ENCODE data around the gene ENTREP3.
"Not testable (repeated sequence)": the region's sequence is repeated elsewhere in the genome, so short reads cannot be mapped to it uniquely, and the experiment has no call there.

ENTREP3 gene, protein sequence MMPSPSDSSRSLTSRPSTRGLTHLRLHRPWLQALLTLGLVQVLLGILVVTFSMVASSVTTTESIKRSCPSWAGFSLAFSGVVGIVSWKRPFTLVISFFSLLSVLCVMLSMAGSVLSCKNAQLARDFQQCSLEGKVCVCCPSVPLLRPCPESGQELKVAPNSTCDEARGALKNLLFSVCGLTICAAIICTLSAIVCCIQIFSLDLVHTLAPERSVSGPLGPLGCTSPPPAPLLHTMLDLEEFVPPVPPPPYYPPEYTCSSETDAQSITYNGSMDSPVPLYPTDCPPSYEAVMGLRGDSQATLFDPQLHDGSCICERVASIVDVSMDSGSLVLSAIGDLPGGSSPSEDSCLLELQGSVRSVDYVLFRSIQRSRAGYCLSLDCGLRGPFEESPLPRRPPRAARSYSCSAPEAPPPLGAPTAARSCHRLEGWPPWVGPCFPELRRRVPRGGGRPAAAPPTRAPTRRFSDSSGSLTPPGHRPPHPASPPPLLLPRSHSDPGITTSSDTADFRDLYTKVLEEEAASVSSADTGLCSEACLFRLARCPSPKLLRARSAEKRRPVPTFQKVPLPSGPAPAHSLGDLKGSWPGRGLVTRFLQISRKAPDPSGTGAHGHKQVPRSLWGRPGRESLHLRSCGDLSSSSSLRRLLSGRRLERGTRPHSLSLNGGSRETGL

DNA sequence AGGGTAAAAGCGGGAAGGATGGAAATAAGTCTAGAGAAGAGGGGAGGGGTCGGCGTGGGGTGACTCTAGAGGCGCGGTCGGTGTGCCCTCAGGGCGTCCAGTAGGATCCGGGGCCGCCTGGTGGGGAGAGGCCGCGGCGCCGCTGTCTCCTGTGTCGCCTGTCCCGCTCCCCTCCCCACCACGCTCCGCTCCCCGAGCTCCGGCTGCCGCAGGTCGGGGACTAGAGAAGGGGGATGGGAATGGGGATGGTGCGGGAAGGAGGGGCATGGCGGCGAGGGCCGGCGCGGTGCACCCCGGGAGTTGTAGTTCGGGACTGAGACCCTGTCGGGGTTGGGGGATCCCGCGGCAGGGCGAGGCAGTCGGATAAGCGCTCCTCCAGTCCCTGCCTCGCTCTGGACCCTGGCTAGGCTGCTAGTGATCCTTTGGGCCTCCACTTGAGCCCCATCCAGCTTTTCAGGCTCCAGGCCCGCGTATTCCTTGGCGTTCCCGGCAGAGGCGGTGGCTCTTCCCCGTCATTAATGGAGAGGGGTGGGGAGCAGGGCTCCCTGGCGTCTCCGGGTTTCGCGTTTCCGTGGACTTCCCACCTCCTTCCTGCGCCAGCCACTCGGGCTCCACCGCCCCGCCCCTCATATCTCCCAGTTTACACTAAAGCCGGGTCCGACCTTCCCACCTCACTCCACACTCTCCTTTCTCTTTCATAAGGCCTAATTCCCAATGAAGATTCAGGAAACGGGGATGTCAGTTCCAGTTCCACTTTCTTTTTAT is at the start of gene ENTREP3:
TSS of gene ENTREP3 (minus strand) at position 241 of the 765 bp plus-strand sequence. CDS start 606 bp downstream, outside the sequence.
- peak; percentile 62 to 76 for DNase-seq

DNA sequence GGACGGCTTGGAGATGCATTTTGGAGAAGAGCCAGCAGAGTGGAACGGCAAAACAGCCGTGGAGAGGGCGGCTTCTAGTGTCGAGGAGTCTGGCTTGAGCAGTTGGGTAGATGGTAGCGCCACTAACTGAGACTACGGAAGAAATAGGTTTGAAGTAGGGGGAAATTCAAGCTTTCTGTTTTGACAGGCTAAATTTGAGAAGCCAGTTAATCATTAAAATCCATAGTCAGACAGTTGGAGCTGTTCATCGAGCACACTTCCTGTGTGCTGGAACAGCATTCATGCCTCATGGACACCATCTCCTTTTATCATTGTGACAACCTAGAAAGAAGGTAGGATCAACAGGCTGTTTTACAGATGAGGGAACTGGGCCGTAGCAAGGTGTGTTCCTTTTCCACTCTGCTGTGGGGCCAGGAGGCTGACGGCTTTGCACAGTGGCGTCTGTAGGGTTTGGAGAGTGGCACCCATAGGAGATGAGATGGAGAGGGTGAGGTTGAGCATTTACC is 49.3 kb upstream of the ENTREP3 start:
- DNase-seq = no peak

DNA sequence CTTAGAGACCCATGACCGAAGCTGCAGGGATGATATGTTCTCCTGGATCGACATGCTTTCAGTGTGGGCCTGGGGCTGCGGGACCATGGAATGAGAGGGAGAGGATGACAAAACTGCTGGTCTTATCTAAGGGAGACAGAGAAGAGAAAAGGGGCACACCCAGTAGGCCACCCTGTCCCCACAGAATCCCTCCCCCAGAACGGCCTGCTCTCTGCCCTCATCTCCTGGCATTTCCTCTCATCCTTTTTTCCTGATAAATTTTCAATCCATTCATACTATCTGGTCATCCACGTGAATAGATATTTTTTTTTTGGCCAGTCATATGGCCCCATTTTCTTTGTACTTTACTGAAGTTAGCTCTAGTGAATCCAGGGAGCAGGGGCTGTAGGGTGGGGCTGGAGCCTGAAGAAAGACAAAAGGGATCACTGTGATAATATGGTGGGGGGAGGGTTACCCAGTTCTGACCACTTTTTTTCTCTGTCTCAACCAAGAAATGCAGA is 46.1 kb upstream of the ENTREP3 start, which contains the start of gene PKLR:
TSS of gene PKLR (minus strand) at position 97 of the 500 bp plus-strand sequence. CDS start at position 54, 43 bp downstream.
- DNase-seq = no peak

DNA sequence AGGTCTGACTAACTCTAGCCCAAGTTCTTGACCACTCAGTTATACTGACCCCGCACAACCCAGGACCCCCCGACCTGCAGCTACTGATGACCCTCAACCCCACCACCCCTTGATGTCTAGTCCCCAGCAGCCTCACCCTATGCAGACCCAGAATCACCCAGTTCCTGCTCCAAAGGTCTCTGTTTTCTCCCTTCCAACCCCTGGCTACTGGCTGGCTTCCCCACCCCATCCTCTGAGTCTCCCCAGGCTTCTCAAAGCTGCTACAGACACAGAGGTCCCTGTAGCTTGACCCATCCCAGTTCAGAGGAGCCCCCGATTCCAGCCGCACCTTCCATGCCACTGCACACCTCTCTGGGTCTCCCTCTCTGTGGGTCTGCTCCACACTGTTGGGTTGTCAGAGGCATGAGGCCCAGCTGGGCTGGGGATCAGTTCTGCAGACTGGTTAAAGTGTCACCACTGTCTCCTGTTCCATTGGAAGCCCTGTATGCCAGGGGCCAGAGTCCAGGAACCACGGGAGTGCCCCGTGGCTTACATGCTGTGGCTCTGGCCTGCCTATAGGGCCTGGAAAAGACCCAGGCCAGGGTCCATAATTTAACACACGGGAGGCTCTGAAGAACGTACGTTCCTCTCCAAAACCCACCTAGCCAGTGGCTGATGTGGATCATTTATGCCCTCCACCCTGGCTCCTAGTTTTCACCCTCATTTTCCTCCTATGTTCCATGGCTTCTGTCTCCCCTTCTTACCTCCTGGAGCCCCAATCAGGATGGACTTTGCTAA is 45.5 kb upstream of the ENTREP3 start:
- DNase-seq = no peak

DNA sequence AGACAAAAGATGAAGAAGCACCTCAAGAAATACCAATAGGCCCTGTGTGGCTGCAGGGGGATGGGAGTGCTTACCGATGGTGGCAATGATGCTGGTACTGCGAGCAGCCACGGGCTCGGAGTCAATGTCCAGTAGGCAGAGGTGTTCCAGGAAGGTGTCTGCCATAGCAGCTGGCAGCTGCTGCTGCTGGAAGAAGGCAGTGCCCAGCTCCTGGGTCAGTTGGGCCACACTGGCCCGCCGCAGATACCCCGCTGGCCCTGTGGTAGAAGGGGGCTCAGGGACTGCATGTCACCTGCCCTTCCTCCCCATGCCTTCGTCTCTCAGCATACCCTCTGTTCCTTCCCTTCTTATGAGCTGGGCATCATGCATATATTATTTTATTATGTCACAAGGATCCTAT is 44.7 kb upstream of the ENTREP3 start:
- no peak for DNase-seq

DNA sequence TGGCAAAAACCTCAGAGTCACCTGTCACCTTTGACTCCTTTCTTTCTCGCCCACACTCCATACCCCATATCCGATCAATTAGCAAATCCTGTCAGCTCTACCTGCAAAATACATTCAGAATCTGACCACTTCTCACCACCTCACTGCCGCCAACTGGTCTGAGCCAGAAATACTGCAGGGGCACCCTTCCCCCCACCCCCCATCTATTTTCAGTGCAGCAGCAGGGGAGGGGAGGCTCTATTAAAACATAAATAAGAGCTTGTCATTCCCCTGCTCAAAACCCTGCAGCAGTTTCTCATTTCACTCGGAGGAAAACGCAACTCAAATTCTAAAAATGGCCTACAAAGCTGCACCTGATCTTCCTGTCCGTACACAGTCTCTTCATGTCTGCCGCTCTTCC is 42.1 kb upstream of the ENTREP3 start:
- DNase-seq = no peak

DNA sequence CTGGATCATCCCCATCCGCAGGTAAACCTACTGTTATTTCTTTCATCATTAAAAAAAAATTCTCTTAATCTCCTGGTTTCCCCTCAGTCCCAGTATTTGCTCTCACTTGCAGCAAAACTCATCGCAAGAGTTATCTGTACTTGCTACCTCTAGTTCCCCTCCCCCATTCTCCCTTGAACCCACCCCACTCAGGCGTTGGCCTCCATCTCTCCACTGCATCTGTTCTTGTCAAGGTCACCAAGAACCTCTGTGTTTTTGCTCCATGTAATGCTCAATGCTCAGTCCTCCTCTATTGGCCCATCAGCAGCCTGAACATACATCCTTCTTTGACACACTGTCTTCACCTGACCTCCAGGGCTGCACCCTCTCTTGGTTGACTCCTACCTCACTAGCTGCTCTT is 41.4 kb upstream of the ENTREP3 start:
- DNase-seq = no peak

DNA sequence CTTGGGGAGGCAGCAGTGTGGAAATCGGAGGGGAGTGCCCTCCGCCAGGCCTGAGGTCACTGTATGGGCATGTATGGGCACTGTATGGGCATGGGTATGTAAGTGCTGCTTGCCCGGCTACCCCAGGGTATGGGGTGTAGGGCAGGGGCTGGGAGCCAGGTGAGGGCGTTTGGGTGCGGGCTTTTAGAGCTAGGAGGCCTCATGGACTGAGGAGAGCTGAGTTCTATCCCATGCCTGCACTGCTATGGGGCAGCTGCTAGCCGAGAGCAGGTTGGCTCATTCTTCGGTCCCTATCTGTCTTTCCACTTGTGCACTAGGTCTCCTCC is 40.6 kb upstream of the ENTREP3 start:
- no peak for DNase-seq

DNA sequence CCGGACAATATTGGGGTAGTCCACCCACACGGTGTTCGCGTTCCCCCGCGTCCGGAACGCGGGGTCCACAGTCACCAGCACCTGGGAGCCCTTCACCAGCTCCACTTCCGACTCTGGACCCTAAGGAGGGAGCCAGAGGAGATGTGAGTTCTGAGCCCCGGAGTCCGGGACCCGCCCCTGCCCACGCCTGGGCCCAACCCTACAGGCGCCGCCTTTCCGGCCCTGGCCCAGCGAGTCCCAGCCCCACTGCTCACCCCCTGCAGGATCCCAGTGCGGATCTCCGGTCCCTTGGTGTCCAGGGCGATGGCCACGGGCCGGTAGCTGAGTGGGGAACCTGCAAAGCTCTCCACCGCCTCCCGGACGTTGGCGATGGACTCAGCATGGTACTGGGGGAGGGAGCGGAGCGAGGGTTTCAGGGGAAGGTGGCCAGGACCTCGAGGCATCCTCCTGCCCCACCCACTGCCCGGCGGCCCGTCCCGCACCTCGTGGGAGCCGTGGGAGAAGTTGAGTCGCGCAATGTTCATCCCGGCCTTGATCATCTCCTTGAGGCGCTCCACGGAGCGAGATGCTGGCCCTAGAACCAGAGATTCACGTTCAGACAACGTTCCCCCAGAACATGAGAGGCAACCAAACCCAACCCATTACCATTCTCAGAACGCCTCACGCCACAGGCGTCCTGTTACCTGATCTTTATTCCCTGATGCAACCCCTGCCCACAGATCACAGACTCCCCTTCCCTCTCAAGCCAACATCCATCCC is 40.1 kb upstream of the ENTREP3 start:
- DNase-seq = no peak

DNA sequence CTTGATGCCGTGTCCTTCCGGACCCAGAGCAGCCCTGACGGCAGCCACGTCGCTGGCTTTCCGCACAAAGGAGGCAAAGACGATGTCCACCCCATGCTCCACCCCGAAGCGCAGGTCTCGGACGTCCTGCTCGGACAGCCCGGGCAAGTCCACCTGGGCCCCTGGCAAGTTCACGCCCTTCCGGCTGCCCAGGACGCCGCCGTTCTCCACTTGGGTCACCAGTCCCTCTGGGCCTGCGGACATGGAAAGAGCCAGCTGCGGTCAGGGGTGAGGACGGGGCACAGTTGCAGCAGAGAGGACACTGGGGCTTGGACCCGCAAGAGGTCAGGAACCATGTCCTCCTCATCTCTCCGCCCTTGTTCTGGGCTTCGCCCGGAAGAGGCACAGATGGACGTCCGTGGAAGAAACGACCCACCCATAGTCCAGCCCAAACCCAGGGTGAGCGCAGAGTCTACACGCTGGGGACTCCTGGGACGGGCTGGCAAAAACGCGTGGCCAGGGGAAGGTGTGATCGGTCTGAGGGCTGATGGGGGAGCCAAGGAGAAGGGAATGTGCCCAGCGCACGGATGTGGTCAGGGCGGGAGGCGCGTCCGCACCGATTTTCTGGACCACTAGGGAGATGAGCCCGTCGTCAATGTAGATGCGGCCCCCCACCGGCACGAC is 39.4 kb upstream of the ENTREP3 start:
- no peak for DNase-seq

DNA sequence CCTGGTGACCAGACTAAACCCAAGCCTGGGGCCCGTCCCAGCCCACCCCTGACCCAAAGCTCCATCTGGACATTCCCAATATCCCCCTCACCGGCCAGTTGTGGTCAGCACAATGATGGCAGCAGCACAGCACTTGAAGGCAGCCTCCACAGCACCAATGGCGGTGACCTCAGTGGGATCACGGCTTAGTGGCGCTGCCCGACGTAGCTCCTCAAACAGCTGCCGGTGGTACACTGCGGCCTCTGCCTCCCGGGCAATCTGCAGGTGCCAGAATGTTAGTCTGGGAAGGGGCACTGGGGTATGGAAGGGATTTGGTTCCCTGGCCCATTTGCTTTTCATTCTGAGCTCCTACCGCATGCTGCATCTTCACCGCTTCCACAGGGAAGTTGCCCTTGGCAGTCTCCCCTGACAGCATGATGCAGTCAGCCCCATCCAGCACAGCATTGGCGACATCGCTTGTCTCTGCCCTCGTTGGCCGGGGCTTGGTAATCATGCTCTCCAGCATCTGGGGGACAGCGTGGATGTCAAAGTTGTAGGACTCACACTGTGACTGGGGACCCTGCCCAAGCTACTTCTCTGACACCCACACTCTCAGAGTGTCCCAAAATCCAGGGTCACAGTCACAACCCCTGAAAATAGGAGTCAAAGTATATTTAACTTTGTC is 37.9 kb upstream of the ENTREP3 start:
- no peak for DNase-seq

DNA sequence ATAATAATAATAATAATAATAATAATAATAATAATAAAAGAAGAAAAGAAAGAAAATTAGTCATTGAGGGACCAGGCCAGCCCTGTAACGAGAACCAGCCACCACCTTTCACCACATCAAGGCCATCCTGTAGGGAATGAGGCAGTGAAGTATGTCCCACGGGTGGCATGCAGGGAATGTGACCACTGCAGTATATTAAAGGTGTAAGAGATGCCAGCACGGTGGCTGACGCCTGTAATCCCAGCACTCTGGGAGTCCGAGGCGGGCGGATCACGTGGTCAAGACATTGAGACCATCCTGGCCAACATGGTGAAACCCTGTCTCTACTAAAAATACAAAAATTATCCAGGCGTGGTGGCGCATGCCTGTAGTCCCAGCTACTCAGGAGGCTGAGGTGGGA is 35.7 kb upstream of the ENTREP3 start:
- not testable (repeated sequence) for DNase-seq

DNA sequence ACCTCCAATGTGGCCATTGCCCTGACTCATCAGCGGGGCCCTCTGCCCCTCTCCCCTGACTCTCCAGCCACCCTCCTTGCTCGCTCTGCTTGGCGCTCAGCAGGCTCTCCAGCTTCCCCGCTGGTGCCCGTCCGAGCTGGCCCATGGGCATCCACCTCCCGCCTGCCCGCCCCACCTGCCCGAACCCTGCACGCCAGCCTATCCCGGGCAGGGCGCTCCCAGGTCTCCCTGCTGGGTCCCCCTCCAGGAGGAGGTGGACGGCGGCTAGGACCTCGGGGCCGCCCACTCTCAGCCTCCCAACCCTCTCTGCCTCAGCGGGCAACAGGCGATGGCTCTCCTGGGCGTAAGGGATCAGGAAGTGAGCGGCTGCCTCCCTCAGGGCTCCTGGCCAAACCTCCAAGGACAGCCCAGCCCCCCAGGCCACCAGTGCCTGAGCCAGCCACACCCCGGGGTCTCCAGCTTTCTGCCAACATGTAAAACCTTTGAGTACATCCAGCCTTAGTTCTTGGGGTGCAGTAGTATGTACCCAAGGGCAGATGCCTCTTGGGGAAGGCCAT is 32.8 kb upstream of the ENTREP3 start:
- DNase-seq = no peak

DNA sequence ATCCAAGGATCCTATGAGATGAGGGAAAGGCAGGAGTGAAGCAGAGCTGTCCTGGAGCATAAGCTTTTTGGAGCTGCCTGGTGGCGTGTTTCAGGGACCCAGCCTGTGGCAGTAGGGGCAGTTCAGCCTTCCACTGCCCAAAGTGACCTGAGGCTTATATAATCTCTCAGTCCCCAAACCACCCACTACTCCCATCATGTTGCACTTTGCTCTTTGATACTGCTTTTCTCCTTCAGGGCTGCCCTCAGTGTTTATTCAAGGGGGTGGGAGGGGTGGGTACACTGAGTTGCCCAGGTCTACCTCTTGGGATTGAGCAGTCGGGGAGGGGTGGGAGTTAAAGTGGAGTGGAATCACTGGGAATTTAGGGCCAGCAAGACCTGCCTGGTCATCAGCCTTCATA is 31.3 kb upstream of the ENTREP3 start:
- DNase-seq = no peak

DNA sequence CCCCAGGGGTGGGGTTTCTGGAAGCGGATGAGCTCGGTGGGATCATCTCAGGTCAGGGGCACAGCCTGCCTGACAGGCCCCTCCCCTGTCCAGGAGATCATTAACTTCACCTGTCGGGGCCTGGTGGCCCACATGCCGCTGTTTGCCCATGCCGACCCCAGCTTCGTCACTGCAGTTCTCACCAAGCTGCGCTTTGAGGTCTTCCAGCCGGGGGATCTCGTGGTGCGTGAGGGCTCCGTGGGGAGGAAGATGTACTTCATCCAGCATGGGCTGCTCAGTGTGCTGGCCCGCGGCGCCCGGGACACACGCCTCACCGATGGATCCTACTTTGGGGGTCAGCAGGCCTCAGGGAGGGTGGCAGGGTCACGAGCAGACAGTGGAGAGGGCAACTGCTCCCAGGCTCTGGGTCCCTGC is 30.4 kb upstream of the ENTREP3 start:
- DNase-seq = no peak

DNA sequence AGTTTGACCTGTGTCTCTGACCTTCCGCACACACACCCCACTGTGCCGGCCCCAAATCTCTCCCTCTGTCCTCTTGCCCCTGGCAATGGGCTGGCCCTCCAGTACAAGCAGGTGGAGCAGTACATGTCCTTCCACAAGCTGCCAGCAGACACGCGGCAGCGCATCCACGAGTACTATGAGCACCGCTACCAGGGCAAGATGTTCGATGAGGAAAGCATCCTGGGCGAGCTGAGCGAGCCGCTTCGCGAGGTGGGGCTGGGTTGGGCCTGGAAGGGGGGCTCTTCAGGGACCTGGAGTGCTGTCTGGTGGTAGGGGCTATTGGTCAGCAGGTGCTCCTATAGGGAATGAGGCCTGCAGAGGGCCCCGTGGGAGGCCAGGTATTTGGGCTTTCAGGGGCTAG is 29.8 kb upstream of the ENTREP3 start:
- no peak for DNase-seq

DNA sequence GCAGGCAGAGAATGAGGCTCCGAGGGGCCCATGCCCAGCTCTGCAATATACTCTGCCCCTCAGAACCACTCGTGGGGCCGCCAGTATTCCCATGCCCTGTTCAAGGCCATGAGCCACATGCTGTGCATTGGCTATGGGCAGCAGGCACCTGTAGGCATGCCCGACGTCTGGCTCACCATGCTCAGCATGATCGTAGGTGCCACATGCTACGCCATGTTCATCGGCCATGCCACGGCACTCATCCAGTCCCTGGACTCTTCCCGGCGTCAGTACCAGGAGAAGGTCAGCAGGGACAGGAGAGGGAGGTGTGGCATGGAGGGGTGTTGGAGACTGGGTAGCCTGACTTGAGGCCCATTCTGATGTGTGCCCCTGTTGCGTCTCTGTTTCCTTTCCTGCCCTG is 29.2 kb upstream of the ENTREP3 start:
- no peak for DNase-seq

DNA sequence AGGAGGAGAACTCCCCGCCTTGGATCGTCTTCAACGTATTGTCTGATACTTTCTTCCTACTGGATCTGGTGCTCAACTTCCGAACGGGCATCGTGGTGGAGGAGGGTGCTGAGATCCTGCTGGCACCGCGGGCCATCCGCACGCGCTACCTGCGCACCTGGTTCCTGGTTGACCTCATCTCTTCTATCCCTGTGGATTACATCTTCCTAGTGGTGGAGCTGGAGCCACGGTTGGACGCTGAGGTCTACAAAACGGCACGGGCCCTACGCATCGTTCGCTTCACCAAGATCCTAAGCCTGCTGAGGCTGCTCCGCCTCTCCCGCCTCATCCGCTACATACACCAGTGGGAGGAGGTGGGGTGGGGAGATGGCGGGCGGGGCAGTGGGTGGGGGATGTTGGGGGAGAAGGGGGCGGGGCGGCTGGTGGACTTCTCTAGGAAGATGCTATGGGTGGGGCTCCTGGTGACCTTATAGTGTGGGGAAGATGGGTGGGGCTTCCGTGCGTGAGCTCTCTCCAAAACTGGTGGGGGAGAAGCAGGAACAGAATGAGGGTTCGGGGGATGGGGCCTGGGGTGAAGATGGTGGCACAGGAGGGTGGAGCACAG is 27.3 kb upstream of the ENTREP3 start:
- no peak for DNase-seq

DNA sequence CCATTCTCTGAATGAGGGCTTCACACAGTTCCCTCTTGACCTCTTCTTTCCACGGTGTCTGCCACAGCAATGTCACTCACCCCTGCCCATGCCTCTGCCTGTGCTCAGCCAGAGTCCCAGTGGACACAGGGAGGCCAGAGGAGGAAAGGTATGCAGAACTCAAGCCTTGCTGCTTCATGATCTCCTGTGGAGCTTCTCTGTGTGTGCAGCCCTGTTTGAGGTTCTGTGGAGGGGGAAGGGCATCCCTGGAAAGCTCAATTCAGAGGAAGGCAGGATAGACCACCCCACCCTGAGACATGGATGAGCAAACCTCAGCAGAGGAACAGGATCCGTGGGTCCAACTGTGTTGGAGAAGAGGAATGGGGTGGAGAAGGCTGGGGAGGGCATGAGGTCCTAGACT is 24.0 kb upstream of the ENTREP3 start:
- DNase-seq = no peak

DNA sequence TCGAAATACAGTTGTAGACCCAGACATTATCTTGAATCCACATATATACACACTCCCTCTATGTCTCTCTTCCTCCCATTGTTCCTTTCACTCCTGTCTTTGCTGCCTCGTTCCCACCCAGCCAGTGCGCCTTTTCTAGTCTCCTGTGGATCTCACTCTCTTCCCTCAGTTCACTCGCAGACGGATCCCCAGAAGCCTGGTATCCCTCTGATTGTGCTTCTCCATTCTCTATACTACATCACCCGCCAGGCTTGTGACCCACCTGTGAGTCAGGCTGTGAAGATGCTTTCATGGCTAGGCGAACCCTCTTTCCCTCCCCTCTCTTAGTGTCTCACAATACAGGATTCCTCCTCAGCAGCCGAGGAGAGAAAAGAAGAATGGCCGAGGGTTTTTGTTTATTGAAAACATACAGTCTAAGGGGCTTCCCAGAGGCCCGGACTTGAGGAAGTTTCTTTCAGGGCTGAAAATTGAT is 23.4 kb upstream of the ENTREP3 start:
- DNase-seq = no peak

Data from Kasumi-1 (cell line).